NT2/D1 (cell line): Measurements from ENCODE around the gene VRK2.

Experiments
- DNase-seq: peaks from one replicate; pipeline ENCODE4 v3.0.0-alpha.2; 2011; ENCODE audit warnings: low read depth, low spot score
- H3K27me3 ChIP-seq: 2 replicates; pipeline ENCODE4 v1.6.0; 2011; ENCODE audit warnings: mild to moderate bottlenecking; ENCODE audit not compliant: insufficient read length, insufficient read depth
- H3K36me3 ChIP-seq: 2 replicates; pipeline ENCODE4 v1.6.1; 2011; ENCODE audit warnings: mild to moderate bottlenecking, low read length, mixed read lengths; ENCODE audit not compliant: insufficient read depth, insufficient read length
- H3K4me1 ChIP-seq: 2 replicates; pipeline ENCODE4 v1.5.1; 2011; ENCODE audit not compliant: insufficient read depth, insufficient read length
- H3K4me3 ChIP-seq: 2 replicates; pipeline ENCODE4 v1.5.1; 2011; ENCODE audit warnings: low read depth; ENCODE audit not compliant: insufficient read length
- H3K9ac ChIP-seq: 2 replicates; pipeline ENCODE4 v1.6.0; 2011; ENCODE audit warnings: low read depth; ENCODE audit not compliant: insufficient read length
- H3K9me3 ChIP-seq: 2 replicates; pipeline ENCODE4 v1.5.1; 2011; ENCODE audit warnings: mild to moderate bottlenecking, low read length; ENCODE audit not compliant: insufficient read depth
- SUZ12 ChIP-seq: IDR thresholded peaks from 2 replicates; pipeline ENCODE4 v1.6.1; 2011; ENCODE audit not compliant: insufficient read length, insufficient read depth; ENCODE audit errors: extremely low read depth
- YY1 ChIP-seq: IDR thresholded peaks from 2 replicates; pipeline ENCODE4 v1.6.1; 2011; ENCODE audit not compliant: insufficient read length, insufficient read depth
- ZNF274 ChIP-seq: IDR thresholded peaks from 2 replicates; pipeline ENCODE4 v1.6.1; 2011; ENCODE audit warnings: mild to moderate bottlenecking, low read depth, low read length

Gene VRK2

DNA sequence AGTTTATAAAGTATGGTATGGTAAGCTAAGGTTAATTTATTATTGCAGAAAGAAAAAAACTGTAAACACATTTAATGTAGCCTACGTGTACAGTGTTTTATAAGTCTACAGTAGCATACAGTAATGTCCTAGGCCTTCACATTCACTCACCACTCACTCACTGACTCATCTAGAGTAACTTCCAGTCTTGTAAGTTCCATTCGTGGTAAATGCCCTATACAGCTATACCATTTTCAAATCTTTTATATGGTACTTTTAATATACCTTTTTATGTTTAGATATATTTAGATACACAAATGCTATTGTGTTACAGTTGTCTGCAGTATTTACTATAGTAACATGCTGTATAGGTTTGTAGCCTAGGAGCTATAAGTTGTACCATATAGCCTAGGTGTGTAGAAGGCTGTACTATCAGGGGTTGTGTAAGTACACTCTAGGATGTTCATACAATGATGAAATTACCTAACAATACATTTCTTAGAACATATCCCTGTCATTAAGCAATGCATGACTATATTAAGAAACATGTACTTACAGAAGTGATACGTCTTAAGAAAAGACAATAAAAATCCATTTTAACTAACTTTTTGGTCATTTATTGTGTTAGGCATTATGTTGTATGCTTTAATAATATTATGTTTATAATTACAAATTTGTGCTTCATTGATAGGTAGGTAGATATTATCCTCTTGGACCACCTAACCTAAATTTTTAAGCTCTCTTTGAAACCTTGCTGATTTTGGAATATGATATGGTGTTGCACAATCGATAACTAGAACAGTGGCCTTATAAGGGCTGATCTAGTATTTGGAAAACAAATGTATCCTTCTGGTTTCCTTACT lies 51.9 kb downstream of the VRK2 start:
- no peaks in the 10 kb centered on the region for H3K4me1 ChIP-seq
- TF ChIP-seq ZNF274 (no peak), YY1 (no peak), SUZ12 (no peak)
- DNase-seq: no peak
- H3K4me3 ChIP-seq: no peak overlapping the region
- H3K36me3 ChIP-seq: no peaks in the 10 kb centered on the region
- H3K9me3 ChIP-seq: no peaks in the 10 kb centered on the region
- no peak overlapping the region for H3K9ac ChIP-seq
- no peaks in the 10 kb centered on the region for H3K27me3 ChIP-seq

DNA sequence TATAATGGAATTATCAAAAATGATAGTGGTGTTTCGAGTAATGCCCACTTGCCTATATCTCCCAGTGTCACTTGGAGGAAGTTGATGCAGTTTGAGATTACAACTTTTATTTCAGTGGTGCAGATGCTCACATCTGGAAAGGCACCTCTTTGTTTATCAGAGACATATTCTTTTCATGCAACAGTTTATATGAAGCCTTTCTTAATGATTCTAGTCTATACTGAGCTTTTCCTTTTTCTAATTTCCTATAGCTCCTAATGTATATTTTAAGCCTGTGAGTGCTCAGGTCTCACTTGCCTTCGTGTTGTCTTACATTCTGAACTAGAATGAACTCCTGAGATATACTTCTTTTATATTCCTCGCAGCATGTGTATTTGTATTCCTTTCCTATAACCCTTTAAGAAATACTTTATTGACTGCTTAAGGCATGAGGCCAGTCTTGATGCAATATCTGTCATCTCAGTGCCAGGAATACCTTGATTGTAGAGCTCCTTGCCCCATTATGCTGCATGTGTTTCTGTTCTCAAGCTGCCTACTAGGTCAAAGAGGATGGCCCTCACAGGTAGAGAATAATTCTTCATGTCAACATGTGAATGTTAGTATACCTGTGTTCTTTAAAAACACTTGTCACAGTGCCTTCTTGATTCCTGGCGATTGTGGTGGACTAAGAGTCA lies 52.6 kb downstream of the VRK2 start:
- H3K27me3 ChIP-seq: no peaks in the 10 kb centered on the region
- TF ChIP-seq YY1: no peak
- TF ChIP-seq ZNF274: no peak
- TF ChIP-seq SUZ12: no peak
- H3K9me3 ChIP-seq: no peaks in the 10 kb centered on the region
- H3K36me3 ChIP-seq: no peaks in the 10 kb centered on the region
- no peaks in the 10 kb centered on the region for H3K4me1 ChIP-seq
- DNase-seq: no peak
- no peak overlapping the region for H3K9ac ChIP-seq
- H3K4me3 ChIP-seq: no peak overlapping the region

GRCh38 chr2:58101500-58101899 lies 54.9 kb downstream of the VRK2 start:
- H3K4me3 ChIP-seq: no peak overlapping the region
- H3K9me3 ChIP-seq: no peaks in the 10 kb centered on the region
- DNase-seq: no peak

DNA sequence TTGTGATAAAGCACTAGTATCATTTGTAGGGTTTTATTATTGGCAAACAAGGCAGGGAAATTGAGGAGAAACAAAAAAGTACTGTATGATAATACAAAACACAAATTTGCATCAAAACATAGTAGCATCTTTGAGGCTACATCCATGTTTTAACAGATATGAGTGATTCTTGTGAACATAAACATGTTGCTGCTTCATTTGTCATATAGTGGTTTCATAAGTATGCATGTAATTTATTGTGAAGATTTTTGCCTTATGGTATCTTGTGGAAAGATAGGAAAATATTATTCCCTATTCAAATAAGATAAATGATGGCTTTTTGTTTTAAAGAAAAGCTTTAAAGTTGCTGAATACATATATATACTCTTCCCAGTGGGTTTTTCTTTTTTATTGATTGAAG lies 60.3 kb downstream of the VRK2 start:
- H3K9me3 ChIP-seq: no peaks in the 10 kb centered on the region
- H3K36me3 ChIP-seq: no peaks in the 10 kb centered on the region
- DNase-seq: no peak
- no peaks in the 10 kb centered on the region for H3K4me1 ChIP-seq
- H3K9ac ChIP-seq: no peak overlapping the region
- no peak overlapping the region for H3K4me3 ChIP-seq
- TF ChIP-seq YY1: no peak
- TF ChIP-seq ZNF274: no peak
- no peak for TF ChIP-seq SUZ12
- no peaks in the 10 kb centered on the region for H3K27me3 ChIP-seq

More at GRCh38 chr2:58101500-58101899, 54.9 kb downstream of the VRK2 start:
- H3K36me3 ChIP-seq: no peaks in the 10 kb centered on the region
- no peak for TF ChIP-seq YY1
- TF ChIP-seq SUZ12: no peak
- no peak for TF ChIP-seq ZNF274
- H3K4me1 ChIP-seq: no peaks in the 10 kb centered on the region
- no peaks in the 10 kb centered on the region for H3K27me3 ChIP-seq
- no peak overlapping the region for H3K9ac ChIP-seq

- Histone ChIP-seq H3K9ac (no peak overlapping the region), H3K27me3 (no peaks in the 10 kb centered on the region), H3K4me3 (no peak overlapping the region), H3K9me3 (no peaks in the 10 kb centered on the region), H3K36me3 (no peaks in the 10 kb centered on the region), H3K4me1 (no peaks in the 10 kb centered on the region)
- no peak for DNase-seq
- TF ChIP-seq SUZ12 (no peak), ZNF274 (no peak), YY1 (no peak)
Observed at GRCh38 chr2:58107803-58108710, 61.5 kb downstream of the VRK2 start.

DNA sequence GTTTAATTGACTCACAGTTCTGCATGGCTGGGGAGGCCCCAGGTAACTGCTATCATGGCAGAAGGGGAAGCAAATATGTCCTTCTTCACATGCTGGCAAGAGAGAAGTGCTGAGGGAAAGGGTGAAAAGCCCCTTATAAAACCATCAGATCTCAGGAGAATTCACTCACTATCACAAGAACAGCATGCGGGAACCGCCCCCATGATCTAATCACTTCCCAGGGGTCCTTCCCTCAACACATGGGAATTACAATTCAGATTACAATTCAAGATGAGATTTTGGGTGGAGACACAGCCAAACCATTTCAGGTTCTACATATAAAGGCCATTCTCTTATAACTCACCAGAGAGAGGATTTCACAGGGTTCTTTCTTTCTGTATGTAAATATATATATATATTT lies 62.9 kb downstream of the VRK2 start:
- Histone ChIP-seq H3K9ac (no peak overlapping the region), H3K4me1 (no peaks in the 10 kb centered on the region), H3K27me3 (no peaks in the 10 kb centered on the region), H3K36me3 (no peaks in the 10 kb centered on the region), H3K9me3 (no peaks in the 10 kb centered on the region), H3K4me3 (no peak overlapping the region)
- no peak for TF ChIP-seq ZNF274
- no peak for TF ChIP-seq YY1
- TF ChIP-seq SUZ12: no peak
- no peak for DNase-seq
